ENCODE measurements around the gene BPGM. TPM values are rescaled to one million over a fixed set of nuclear protein-coding genes. Genes with fewer than 3 reads are reported as not detected.

Gene BPGM
- total and polyA plus RNA-seq, 9 of the 15 experiments (the other 6 are each of a cell fraction or from before 2014, with no cell fraction given): 14.1 to 46.1 (median 21.2) TPM

DNA sequence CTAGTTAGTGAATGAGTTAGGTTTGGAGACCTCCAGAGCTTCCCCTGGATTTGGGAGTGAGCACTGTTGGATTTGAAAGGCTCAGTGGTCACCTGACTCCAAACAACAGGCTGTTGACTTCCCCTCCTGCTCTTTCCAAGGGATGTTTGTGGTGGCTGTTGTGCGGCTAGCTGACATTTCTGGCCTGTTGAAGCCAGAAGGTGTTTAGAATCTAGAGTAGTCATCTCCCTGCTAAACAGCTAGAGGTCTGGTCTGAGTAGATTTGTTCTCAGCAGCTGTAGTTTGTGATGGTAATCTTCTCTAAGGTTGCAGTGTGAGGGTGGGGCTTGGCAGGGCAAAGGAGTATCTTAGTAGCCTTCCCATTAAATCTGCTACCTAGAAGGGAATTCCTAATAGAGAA lies 30.1 kb downstream of the BPGM start (continued):
- TF ChIP-seq, protein P1, sequence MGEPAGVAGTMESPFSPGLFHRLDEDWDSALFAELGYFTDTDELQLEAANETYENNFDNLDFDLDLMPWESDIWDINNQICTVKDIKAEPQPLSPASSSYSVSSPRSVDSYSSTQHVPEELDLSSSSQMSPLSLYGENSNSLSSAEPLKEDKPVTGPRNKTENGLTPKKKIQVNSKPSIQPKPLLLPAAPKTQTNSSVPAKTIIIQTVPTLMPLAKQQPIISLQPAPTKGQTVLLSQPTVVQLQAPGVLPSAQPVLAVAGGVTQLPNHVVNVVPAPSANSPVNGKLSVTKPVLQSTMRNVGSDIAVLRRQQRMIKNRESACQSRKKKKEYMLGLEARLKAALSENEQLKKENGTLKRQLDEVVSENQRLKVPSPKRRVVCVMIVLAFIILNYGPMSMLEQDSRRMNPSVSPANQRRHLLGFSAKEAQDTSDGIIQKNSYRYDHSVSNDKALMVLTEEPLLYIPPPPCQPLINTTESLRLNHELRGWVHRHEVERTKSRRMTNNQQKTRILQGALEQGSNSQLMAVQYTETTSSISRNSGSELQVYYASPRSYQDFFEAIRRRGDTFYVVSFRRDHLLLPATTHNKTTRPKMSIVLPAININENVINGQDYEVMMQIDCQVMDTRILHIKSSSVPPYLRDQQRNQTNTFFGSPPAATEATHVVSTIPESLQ (CRISPR knock-in tag; IDR thresholded peaks at IDR 0.05): no peak
- TF ChIP-seq NFRKB (IDR thresholded peaks at IDR 0.05; ENCODE audit: low read depth) (no peak), BCOR (IDR thresholded peaks at IDR 0.05) (no peak), ZNF23 (CRISPR knock-in tag; IDR thresholded peaks at IDR 0.05) (no peak), RCOR1 (IDR thresholded peaks at IDR 0.05; ENCODE audit: borderline replicate concordance in 1 of 2, low read depth in 2 of 2, low read length in 2 of 2) (0 out of 4 replicates have a peak, but pooled peaks of 1 of the 2 experiments have one; percentile 32), HNRNPUL1 (IDR thresholded peaks at IDR 0.05; ENCODE audit: low read length) (no peak), NFIX (CRISPR knock-in tag; IDR thresholded peaks at IDR 0.05; ENCODE audit: low read depth) (no peak), ZNF165 (CRISPR knock-in tag; IDR thresholded peaks at IDR 0.05; ENCODE audit: borderline replicate concordance) (no peak), CHD1 (IDR thresholded peaks at IDR 0.05; ENCODE audit: low read length) (no peak), MYNN (IDR thresholded peaks at IDR 0.05) (no peak), MYNN (CRISPR knock-in tag; IDR thresholded peaks at IDR 0.05) (no peak), NFATC3 (IDR thresholded peaks at IDR 0.05) (no peak), CEBPB (tag; IDR thresholded peaks at IDR 0.05) (no peak), SPI1 (IDR thresholded peaks at IDR 0.05; ENCODE audit: borderline replicate concordance, low read depth, low read length) (peak; percentile 37; the same call in 1 of the 2 replicates), CHCHD3 (CRISPR knock-in tag; IDR thresholded peaks at IDR 0.05) (no peak)
- TF ChIP-seq, protein P2, sequence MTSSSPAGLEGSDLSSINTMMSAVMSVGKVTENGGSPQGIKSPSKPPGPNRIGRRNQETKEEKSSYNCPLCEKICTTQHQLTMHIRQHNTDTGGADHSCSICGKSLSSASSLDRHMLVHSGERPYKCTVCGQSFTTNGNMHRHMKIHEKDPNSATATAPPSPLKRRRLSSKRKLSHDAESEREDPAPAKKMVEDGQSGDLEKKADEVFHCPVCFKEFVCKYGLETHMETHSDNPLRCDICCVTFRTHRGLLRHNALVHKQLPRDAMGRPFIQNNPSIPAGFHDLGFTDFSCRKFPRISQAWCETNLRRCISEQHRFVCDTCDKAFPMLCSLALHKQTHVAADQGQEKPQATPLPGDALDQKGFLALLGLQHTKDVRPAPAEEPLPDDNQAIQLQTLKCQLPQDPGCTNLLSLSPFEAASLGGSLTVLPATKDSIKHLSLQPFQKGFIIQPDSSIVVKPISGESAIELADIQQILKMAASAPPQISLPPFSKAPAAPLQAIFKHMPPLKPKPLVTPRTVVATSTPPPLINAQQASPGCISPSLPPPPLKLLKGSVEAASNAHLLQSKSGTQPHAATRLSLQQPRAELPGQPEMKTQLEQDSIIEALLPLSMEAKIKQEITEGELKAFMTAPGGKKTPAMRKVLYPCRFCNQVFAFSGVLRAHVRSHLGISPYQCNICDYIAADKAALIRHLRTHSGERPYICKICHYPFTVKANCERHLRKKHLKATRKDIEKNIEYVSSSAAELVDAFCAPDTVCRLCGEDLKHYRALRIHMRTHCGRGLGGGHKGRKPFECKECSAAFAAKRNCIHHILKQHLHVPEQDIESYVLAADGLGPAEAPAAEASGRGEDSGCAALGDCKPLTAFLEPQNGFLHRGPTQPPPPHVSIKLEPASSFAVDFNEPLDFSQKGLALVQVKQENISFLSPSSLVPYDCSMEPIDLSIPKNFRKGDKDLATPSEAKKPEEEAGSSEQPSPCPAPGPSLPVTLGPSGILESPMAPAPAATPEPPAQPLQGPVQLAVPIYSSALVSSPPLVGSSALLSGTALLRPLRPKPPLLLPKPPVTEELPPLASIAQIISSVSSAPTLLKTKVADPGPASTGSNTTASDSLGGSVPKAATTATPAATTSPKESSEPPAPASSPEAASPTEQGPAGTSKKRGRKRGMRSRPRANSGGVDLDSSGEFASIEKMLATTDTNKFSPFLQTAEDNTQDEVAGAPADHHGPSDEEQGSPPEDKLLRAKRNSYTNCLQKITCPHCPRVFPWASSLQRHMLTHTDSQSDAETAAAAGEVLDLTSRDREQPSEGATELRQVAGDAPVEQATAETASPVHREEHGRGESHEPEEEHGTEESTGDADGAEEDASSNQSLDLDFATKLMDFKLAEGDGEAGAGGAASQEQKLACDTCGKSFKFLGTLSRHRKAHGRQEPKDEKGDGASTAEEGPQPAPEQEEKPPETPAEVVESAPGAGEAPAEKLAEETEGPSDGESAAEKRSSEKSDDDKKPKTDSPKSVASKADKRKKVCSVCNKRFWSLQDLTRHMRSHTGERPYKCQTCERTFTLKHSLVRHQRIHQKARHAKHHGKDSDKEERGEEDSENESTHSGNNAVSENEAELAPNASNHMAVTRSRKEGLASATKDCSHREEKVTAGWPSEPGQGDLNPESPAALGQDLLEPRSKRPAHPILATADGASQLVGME (CRISPR knock-in tag; IDR thresholded peaks at IDR 0.05): no peak
- TF ChIP-seq, protein P3, sequence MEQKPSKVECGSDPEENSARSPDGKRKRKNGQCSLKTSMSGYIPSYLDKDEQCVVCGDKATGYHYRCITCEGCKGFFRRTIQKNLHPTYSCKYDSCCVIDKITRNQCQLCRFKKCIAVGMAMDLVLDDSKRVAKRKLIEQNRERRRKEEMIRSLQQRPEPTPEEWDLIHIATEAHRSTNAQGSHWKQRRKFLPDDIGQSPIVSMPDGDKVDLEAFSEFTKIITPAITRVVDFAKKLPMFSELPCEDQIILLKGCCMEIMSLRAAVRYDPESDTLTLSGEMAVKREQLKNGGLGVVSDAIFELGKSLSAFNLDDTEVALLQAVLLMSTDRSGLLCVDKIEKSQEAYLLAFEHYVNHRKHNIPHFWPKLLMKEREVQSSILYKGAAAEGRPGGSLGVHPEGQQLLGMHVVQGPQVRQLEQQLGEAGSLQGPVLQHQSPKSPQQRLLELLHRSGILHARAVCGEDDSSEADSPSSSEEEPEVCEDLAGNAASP (IDR thresholded peaks at IDR 0.05): no peak
- TF ChIP-seq, protein P4, sequence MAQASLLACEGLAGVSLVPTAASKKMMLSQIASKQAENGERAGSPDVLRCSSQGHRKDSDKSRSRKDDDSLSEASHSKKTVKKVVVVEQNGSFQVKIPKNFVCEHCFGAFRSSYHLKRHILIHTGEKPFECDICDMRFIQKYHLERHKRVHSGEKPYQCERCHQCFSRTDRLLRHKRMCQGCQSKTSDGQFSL (CRISPR knock-in tag; IDR thresholded peaks at IDR 0.05): no peak
- TF ChIP-seq, protein P4 (tag; IDR thresholded peaks at IDR 0.05): no peak
- TF ChIP-seq, protein P5, sequence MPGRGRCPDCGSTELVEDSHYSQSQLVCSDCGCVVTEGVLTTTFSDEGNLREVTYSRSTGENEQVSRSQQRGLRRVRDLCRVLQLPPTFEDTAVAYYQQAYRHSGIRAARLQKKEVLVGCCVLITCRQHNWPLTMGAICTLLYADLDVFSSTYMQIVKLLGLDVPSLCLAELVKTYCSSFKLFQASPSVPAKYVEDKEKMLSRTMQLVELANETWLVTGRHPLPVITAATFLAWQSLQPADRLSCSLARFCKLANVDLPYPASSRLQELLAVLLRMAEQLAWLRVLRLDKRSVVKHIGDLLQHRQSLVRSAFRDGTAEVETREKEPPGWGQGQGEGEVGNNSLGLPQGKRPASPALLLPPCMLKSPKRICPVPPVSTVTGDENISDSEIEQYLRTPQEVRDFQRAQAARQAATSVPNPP (IDR thresholded peaks at IDR 0.05; ENCODE audit: borderline replicate concordance, insufficient read depth, insufficient read length): no peak

Measured in K562 (cell line).